Tracheal epithelial cell (primary cell): ENCODE measurements around the gene FAM167B. TPM values are rescaled to one million over a fixed set of nuclear protein-coding genes. Genes with fewer than 3 reads are reported as not detected.

Experiments used
- total RNA-seq: library from RNA; depleted of rRNA; stranded (reverse); fragments of >200 nt; gene quantifications from 2 replicates; pipeline ENCODE4 v1.2.1, GENCODE V29; 2014

The FAM167B gene
- total RNA-seq: not detected in 2 replicates

GRCh38 chr1:32246888-32247273 lies at the start of gene FAM167B:
FAM167B (plus strand) TSS chr1:32247222; CDS start chr1:32247422, 200 bp downstream.

GRCh38 chr1:32200226-32201010 lies 46.6 kb upstream of the FAM167B start, which contains the start of gene CCDC28B:
CCDC28B (plus strand) TSS chr1:32200595; CDS start chr1:32201936, 1,341 bp downstream.

GRCh38 chr1:32205401-32206370 lies 41.3 kb upstream of the FAM167B start, which contains the start of gene IQCC:
IQCC (plus strand) TSS chr1:32205671; CDS start chr1:32205682, 11 bp downstream.

GRCh38 chr1:32208891-32209328 lies 38.1 kb upstream of the FAM167B start, which contains the start of gene DCDC2B:
DCDC2B (plus strand) TSS chr1:32209089; CDS start chr1:32209094, 5 bp downstream.

GRCh38 chr1:32221980-32222755 lies 24.9 kb upstream of the FAM167B start, which contains the start of the genes EIF3I and TMEM234:
EIF3I (plus strand) TSS chr1:32222407; CDS start chr1:32222442, 35 bp downstream.
TMEM234 (minus strand) TSS chr1:32222353; CDS start chr1:32222322, 31 bp downstream.

GRCh38 chr1:32250893-32251716 lies 4.1 kb downstream of the FAM167B start, which contains the start of gene LCK:
LCK (plus strand) TSS chr1:32251265; CDS start chr1:32274330, 23,065 bp downstream.

GRCh38 chr1:32291708-32292538 lies 44.9 kb downstream of the FAM167B start, which contains the start of gene HDAC1:
HDAC1 (plus strand) TSS chr1:32292083; CDS start chr1:32292170, 87 bp downstream.

Other genes starting within 250 kb of the FAM167B start
- gene KHDRBS1, start 233.4 kb upstream of the FAM167B start, total RNA-seq: 38.6 and 60.7 TPM in 2 replicates
- gene TMEM39B, start 174.3 kb upstream of the FAM167B start, total RNA-seq: 2.1 and 4.3 TPM in 2 replicates
- gene KPNA6, start 139.2 kb upstream of the FAM167B start, total RNA-seq: 34.5 and 40.1 TPM in 2 replicates
- 38.4 and 41.7 TPM in 2 replicates for gene TXLNA, start 67.5 kb upstream of the FAM167B start, total RNA-seq
- 3.4 and 8.7 TPM in 2 replicates for gene CCDC28B, start 46.6 kb upstream of the FAM167B start, total RNA-seq
- 1.9 and 2.3 TPM in 2 replicates for gene IQCC, start 41.6 kb upstream of the FAM167B start, total RNA-seq
- under 0.01 TPM in 1 of 2 replicates, not detected in the other for gene DCDC2B, start 38.1 kb upstream of the FAM167B start, total RNA-seq
- gene TMEM234, start 24.9 kb upstream of the FAM167B start, total RNA-seq: 5.3 and 9.4 TPM in 2 replicates
- 401 and 468 TPM in 2 replicates for gene EIF3I, start 24.8 kb upstream of the FAM167B start, total RNA-seq
- gene LCK, start 4.0 kb downstream of the FAM167B start, total RNA-seq: 0.24 TPM in 1 of 2 replicates, not detected in the other
- 69.9 and 72.5 TPM in 2 replicates for gene HDAC1, start 44.9 kb downstream of the FAM167B start, total RNA-seq
- 4.5 and 31.3 TPM in 2 replicates for gene MARCKSL1, start 89.0 kb downstream of the FAM167B start, total RNA-seq
- 0.48 TPM in 1 of 2 replicates, not detected in the other for gene FAM229A, start 115.3 kb downstream of the FAM167B start, total RNA-seq
- not detected in 2 replicates for gene TSSK3, start 115.3 kb downstream of the FAM167B start, total RNA-seq
- 42.0 and 46.7 TPM in 2 replicates for gene BSDC1, start 147.2 kb downstream of the FAM167B start, total RNA-seq
- not detected in 2 replicates for gene ZBTB8B, start 217.8 kb downstream of the FAM167B start, total RNA-seq